ENCODE results near the gene LRTM1.

LRTM1 gene

GRCh38 chr3:54891540-54891897 lies 36.3 kb downstream of the LRTM1 start:
- POLR2A ChIA-PET, result no interaction called here
- TF ChIP-seq ZNF707 (tag by site-specific recombination; IDR thresholded peaks at IDR 0.05) (no peak), ZNF626 (tag by site-specific recombination; IDR thresholded peaks at IDR 0.05) (no peak), ZSCAN18 (tag by site-specific recombination; IDR thresholded peaks at IDR 0.05) (no peak), ZNF513 (tag by site-specific recombination; IDR thresholded peaks at IDR 0.05) (no peak), PATZ1 (tag by site-specific recombination; IDR thresholded peaks at IDR 0.05) (peak; percentile 49; the same call in 1 of the 2 replicates), ZNF184 (tag by site-specific recombination; IDR thresholded peaks at IDR 0.05) (no peak), ZNF138 (tag by site-specific recombination; IDR thresholded peaks at IDR 0.05; ENCODE audit: borderline replicate concordance) (no peak), ZNF23 (tag by site-specific recombination; IDR thresholded peaks at IDR 0.05; ENCODE audit: borderline replicate concordance) (no peak), ZBTB10 (tag by site-specific recombination; IDR thresholded peaks at IDR 0.05) (no peak), ZNF692 (tag by site-specific recombination; IDR thresholded peaks at IDR 0.05) (peak; percentile 51; the same call in 1 of the 2 replicates), HOXA7 (CRISPR knock-in tag; IDR thresholded peaks at IDR 0.05; ENCODE audit: borderline replicate concordance) (no peak), ZNF114 (tag by site-specific recombination; IDR thresholded peaks at IDR 0.05) (no peak), ZNF596 (tag by site-specific recombination; IDR thresholded peaks at IDR 0.05) (no peak), ZNF239 (tag by site-specific recombination; IDR thresholded peaks at IDR 0.05) (no peak), ZSCAN16 (tag by site-specific recombination; IDR thresholded peaks at IDR 0.05) (no peak), ZNF785 (tag by site-specific recombination; IDR thresholded peaks at IDR 0.05) (no peak), ZNF837 (tag by site-specific recombination; IDR thresholded peaks at IDR 0.05) (no peak), PRDM10 (tag by site-specific recombination; IDR thresholded peaks at IDR 0.05) (peak; percentile 93), ZNF341 (tag by site-specific recombination; IDR thresholded peaks at IDR 0.05; ENCODE audit: low read depth) (peak; percentile 89), EGR2 (tag by site-specific recombination; IDR thresholded peaks at IDR 0.05; ENCODE audit: low read depth) (no peak), FEZF1 (tag by site-specific recombination; IDR thresholded peaks at IDR 0.05) (no peak), KLF7 (tag by site-specific recombination; IDR thresholded peaks at IDR 0.05; ENCODE audit: borderline replicate concordance) (no peak), GLIS1 (tag by site-specific recombination; IDR thresholded peaks at IDR 0.05) (peak; percentile 99), ZNF19 (tag by site-specific recombination; IDR thresholded peaks at IDR 0.05; ENCODE audit: low read depth) (no peak), ZSCAN23 (tag by site-specific recombination; IDR thresholded peaks at IDR 0.05) (no peak), ZNF169 (tag by site-specific recombination; IDR thresholded peaks at IDR 0.05) (no peak), ZNF621 (tag by site-specific recombination; IDR thresholded peaks at IDR 0.05) (no peak)

More at GRCh38 chr3:54891540-54891897, 36.3 kb downstream of the LRTM1 start:
- H3K27ac ChIP-seq (ENCODE audit: extremely low read depth, low read depth, low read length), result no peak overlapping the region
- H3K9me3 ChIP-seq (ENCODE audit: control insufficient read depth, insufficient read depth, low read depth, low read length), result no peaks in the 10 kb centered on the region
- no peaks in the 10 kb centered on the region for H3K36me3 ChIP-seq (ENCODE audit: control insufficient read depth in 2 of 2, insufficient read depth in 1 of 2, low read length in 2 of 2)
- CTCF ChIA-PET, result interaction anchor here (0.6 to 0.9 kb wide), 2 partner anchors 64 to 222 kb away, joined by 3 to 4 read pairs; no protein-coding TSS in a partner anchor
- no peaks in the 10 kb centered on the region for H3K4me1 ChIP-seq (ENCODE audit: control insufficient read depth, insufficient read depth, low read length)
- H3K4me3 ChIP-seq (ENCODE audit: low read depth, low read length), result no peak overlapping the region
